Measurements from ENCODE around the gene MATCAP1.

The MATCAP1 gene

GRCh38 chr16:67212766-67213165 is 29.0 kb upstream of the MATCAP1 start:
- no peak for DNase-seq (ENCODE audit: extremely low read depth, low read depth)
- TF ChIP-seq, protein P1, sequence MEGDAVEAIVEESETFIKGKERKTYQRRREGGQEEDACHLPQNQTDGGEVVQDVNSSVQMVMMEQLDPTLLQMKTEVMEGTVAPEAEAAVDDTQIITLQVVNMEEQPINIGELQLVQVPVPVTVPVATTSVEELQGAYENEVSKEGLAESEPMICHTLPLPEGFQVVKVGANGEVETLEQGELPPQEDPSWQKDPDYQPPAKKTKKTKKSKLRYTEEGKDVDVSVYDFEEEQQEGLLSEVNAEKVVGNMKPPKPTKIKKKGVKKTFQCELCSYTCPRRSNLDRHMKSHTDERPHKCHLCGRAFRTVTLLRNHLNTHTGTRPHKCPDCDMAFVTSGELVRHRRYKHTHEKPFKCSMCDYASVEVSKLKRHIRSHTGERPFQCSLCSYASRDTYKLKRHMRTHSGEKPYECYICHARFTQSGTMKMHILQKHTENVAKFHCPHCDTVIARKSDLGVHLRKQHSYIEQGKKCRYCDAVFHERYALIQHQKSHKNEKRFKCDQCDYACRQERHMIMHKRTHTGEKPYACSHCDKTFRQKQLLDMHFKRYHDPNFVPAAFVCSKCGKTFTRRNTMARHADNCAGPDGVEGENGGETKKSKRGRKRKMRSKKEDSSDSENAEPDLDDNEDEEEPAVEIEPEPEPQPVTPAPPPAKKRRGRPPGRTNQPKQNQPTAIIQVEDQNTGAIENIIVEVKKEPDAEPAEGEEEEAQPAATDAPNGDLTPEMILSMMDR (IDR thresholded peaks at IDR 0.05; ENCODE audit: low read depth, low read length, missing control alignments), result no peak

DNA sequence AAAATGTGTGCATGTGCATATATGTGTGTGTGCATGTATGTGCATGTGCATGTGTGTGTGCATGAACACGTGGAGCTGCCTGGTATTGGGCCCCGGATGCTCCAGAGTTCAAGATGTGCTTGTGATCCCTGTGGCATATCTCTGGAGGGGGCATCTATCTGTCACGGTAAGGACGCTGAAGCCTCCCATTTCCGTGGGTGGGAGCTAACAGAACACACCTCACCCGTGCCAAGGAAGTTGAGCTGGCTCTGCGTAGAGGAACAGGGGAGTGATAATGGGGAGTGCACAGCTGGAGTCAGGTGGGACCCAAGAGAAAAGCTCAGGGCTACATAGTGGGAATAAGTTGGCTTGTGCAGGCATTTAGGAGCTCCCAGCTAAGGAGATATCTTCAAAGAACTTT is 27.9 kb upstream of the MATCAP1 start:
- DNase-seq (ENCODE audit: extremely low read depth, low read depth), result no peak
- TF ChIP-seq, protein P1 (IDR thresholded peaks at IDR 0.05; ENCODE audit: low read depth, low read length, missing control alignments), result no peak
- no peak overlapping the region for H3K4me3 ChIP-seq (replicated peaks; ENCODE audit: low read depth, low read length)

More at GRCh38 chr16:67212766-67213165, 29.0 kb upstream of the MATCAP1 start:
- H3K4me3 ChIP-seq (replicated peaks; ENCODE audit: low read depth, low read length), result no peak overlapping the region

DNA sequence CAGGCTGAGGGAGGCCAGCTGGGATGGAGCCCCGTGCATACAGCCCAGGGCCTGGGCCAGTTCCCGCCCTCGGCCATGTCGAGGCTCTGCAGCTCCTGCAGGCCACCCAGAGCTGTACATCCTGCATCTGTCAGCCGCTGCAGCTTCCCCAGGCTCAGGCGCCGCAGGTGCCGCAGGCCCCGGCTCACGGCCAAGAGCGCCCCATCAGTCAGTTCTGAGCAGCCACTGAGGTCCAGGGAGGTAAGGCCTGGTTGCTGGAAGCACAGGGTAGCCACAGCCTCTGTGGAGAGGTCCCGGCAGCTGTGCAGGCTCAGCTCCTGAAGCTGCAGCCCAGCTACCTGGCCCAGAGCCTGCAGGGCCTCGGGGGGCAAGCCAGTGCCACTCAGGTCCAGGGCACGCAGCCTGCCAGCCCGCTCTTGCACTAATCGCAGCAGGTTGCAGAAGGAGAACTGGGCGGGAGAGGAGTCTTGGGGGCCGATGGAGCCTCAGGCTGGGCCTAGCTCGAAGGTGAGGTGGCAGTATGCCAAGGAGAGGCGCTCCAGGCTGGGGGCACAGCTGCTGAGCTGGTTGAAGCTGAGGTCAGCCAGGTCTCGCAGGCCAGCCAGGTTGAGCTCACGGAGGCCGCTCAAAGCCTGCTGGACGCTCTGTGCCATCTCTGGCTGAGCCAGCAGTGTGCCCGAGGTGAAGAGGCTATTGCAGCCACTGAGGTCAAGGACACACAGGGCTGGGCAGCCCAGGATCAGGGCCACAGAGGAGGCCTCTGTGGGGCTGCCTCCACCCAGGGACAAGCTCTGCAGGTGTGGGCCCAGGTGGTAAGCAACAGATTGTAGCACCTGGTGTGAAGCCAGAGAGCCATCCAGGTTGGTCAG is 26.5 kb upstream of the MATCAP1 start:
- DNase-seq (ENCODE audit: extremely low read depth, low read depth), result no peak
- TF ChIP-seq, protein P1 (IDR thresholded peaks at IDR 0.05; ENCODE audit: low read depth, low read length, missing control alignments), result no peak
- H3K4me3 ChIP-seq (replicated peaks; ENCODE audit: low read depth, low read length), result no peak overlapping the region

GRCh38 chr16:67209565-67209964 is 25.8 kb upstream of the MATCAP1 start:
- no peak overlapping the region for H3K4me3 ChIP-seq (replicated peaks; ENCODE audit: low read depth, low read length)
- DNase-seq (ENCODE audit: extremely low read depth, low read depth), result no peak
- TF ChIP-seq, protein P1 (IDR thresholded peaks at IDR 0.05; ENCODE audit: low read depth, low read length, missing control alignments), result no peak

GRCh38 chr16:67208154-67208896 is 24.6 kb upstream of the MATCAP1 start:
- no peak for DNase-seq (ENCODE audit: extremely low read depth, low read depth)
- TF ChIP-seq, protein P1 (IDR thresholded peaks at IDR 0.05; ENCODE audit: low read depth, low read length, missing control alignments), result no peak
- no peak overlapping the region for H3K4me3 ChIP-seq (replicated peaks; ENCODE audit: low read depth, low read length)

DNA sequence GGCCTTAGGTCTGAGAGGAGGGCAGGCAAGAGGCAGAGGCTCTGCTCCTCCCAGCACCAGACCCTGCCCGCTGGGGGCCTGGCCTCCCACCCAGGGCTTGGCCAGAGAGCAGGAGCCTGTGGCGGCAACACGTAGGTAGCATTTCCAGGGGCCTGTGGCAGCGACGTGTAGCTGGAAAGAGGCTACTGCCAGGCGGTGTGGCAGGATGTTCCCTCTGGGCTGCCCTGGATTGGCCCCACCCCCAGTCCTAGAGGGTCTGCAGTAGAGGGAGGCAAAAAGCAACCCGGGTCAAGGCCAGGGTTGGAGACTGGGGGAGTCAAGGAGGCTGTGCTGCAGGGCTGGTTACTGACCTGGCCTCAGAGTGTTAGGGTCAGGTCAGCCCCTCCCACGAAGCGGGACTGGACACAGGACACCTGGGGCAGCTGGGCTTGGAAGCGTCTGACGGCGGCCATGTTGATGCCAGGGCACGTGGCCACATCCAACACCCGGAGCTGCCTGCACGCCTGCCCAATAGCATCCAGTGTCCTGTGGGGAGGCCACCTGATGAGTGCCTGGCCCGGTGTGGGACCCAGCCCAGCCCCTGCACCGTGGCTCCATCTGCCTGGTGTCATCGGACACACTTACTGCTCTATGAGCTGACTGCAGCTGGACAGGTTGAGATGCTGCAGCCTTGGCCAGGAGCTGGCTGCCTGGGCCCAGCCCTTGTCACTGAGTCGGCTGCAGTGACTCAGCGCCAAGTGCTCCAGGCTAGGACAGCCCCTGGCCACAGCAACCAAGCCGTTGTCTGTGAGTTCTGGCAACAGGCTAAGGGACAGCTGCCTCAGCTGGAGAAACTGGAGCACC is 23.7 kb upstream of the MATCAP1 start:
- no peak overlapping the region for H3K4me3 ChIP-seq (replicated peaks; ENCODE audit: low read depth, low read length)
- DNase-seq (ENCODE audit: extremely low read depth, low read depth), result peak; percentile 21
- TF ChIP-seq, protein P1 (IDR thresholded peaks at IDR 0.05; ENCODE audit: low read depth, low read length, missing control alignments), result no peak
